GM12874 (cell line): ENCODE data around the gene SVEP1.

Source experiments
- CTCF ChIP-seq: IDR thresholded peaks from 2 replicates; pipeline ENCODE4 v1.5.1; 2011; ENCODE audit warnings: low read depth, mild to moderate bottlenecking, control low read depth, low read length, moderate library complexity; ENCODE audit not compliant: insufficient read depth

Gene SVEP1

GRCh38 chr9:110357505-110357904 is 222.0 kb downstream of the SVEP1 start:
- no peak for TF ChIP-seq CTCF

- no peak for TF ChIP-seq CTCF
Measured at GRCh38 chr9:110356639-110357395, 222.7 kb downstream of the SVEP1 start.

- no peak for TF ChIP-seq CTCF
Measured at GRCh38 chr9:110355911-110356310, 223.6 kb downstream of the SVEP1 start.

GRCh38 chr9:110351009-110351467 is 228.5 kb downstream of the SVEP1 start:
- TF ChIP-seq CTCF = no peak

GRCh38 chr9:110346325-110346724 is 233.2 kb downstream of the SVEP1 start:
- no peak for TF ChIP-seq CTCF

GRCh38 chr9:110344821-110345220 is 234.7 kb downstream of the SVEP1 start:
- TF ChIP-seq CTCF = no peak

- TF ChIP-seq CTCF = no peak
Measured at GRCh38 chr9:110343551-110343950, 236.0 kb downstream of the SVEP1 start.

GRCh38 chr9:110340306-110340705 is 239.2 kb downstream of the SVEP1 start:
- TF ChIP-seq CTCF = peak; percentile 34; the same call in 1 of the 2 replicates
